K562 (cell line): Measurements from ENCODE around the gene ARMS2.

Experiments
- POLR2AphosphoS5 ChIP-seq: IDR thresholded peaks from 2 replicates; pipeline ENCODE4 v1.6.1; 2011; ENCODE audit warnings: mild to moderate bottlenecking, low read depth, low read length, moderate library complexity; ENCODE audit not compliant: control insufficient read depth, insufficient read depth
- THRAP3 ChIP-seq: fragments of 450-650 bp; IDR thresholded peaks from 2 replicates; pipeline ENCODE4 v1.6.1; 2016; ENCODE audit warnings: mild to moderate bottlenecking, inconsistent platforms, borderline replicate concordance
- TSC22D4 ChIP-seq: fragments of 450-650 bp; IDR thresholded peaks from 2 replicates; pipeline ENCODE4 v1.6.1; 2016; ENCODE audit warnings: missing genetic modification characterization, missing biosample characterization, control low read depth
- ZFX ChIP-seq: sonication (generic); formaldehyde crosslinking; IDR thresholded peaks from 2 replicates; pipeline ENCODE4 v1.8.0; 2022; ENCODE audit warnings: mild to moderate bottlenecking, missing genetic modification reagents, moderate library complexity
- ZNF224 ChIP-seq: sonication (generic); formaldehyde crosslinking; IDR thresholded peaks from 2 replicates; pipeline ENCODE4 v1.8.0; 2022; ENCODE audit warnings: mild to moderate bottlenecking, missing genetic modification reagents

DNA sequence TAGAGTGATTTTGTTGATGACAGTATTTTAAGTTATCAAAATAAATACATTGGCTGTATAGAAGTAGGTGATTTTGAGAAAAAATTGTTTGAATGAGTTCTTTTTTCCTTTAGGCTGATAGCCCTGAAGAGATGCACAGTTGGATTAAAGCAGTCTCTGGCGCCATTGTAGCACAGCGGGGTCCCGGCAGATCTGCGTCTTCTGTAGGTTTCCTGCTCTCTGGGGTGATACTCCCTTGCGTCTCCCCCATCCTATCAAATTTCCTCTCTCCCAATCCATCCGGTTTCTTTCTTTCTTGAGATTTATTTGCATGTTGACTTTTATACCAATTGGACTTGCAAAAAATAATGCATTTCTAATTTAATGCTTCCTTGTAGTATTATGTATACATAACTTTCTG is 27.6 kb upstream of the ARMS2 start:
- TF ChIP-seq ZFX (CRISPR knock-in tag), result no peak
- no peak for TF ChIP-seq ZNF224 (CRISPR knock-in tag)
- TF ChIP-seq THRAP3, result no peak
- no peak for TF ChIP-seq TSC22D4 (tag)
- no peak for TF ChIP-seq POLR2AphosphoS5
